ENCODE measurements around the gene FAM168B.
"Not testable (repeated sequence)": the region's sequence is repeated elsewhere in the genome, so short reads cannot be mapped to it uniquely, and the experiment has no call there.

The FAM168B gene

GRCh38 chr2:131079931-131080330, 13.3 kb downstream of the FAM168B start:
- DNase-seq; ATAC-seq (replicated peaks); H3K4me3 Mint-ChIP-seq; H3K27me3 Mint-ChIP-seq; H3K9me3 Mint-ChIP-seq; H3K27ac Mint-ChIP-seq: not testable (repeated sequence)
- Mint-ChIP-seq H3K4me1 (peaks cover 16 to 43% of the 10 kb centered on the region in 2 donors), H3K36me3 (peaks cover 48 to 60% of the 10 kb centered on the region in 2 donors)

- Mint-ChIP-seq H3K4me3 (no peak overlapping the region), H3K36me3 (peaks cover 53 to 68% of the 10 kb centered on the region in 2 donors), H3K9me3 (no peaks in the 10 kb centered on the region), H3K27me3 (no peaks in the 10 kb centered on the region), H3K4me1 (peaks cover 18 to 51% of the 10 kb centered on the region in 2 donors), H3K27ac (peak overlapping the region; percentile 33)
- DNase-seq: no peak
- ATAC-seq (replicated peaks): no peak
Measured at GRCh38 chr2:131077966-131078365, 15.3 kb downstream of the FAM168B start.

- DNase-seq (no peak), ATAC-seq (replicated peaks) (no peak)
- H3K4me1 Mint-ChIP-seq: peaks cover 18 to 51% of the 10 kb centered on the region in 2 donors
- no peak overlapping the region for H3K27ac Mint-ChIP-seq
- no peak overlapping the region for H3K4me3 Mint-ChIP-seq
- no peaks in the 10 kb centered on the region for H3K27me3 Mint-ChIP-seq
- no peaks in the 10 kb centered on the region for H3K9me3 Mint-ChIP-seq
- H3K36me3 Mint-ChIP-seq: peaks cover 53 to 68% of the 10 kb centered on the region in 2 donors
Measured at GRCh38 chr2:131077182-131077846, 15.9 kb downstream of the FAM168B start.

- H3K27me3 Mint-ChIP-seq: no peaks in the 10 kb centered on the region
- no peak for DNase-seq
- no peak overlapping the region for H3K27ac Mint-ChIP-seq
- no peak overlapping the region for H3K4me3 Mint-ChIP-seq
- no peak for ATAC-seq (replicated peaks)
- H3K4me1 Mint-ChIP-seq: peaks cover 16 to 47% of the 10 kb centered on the region in 2 donors
- H3K9me3 Mint-ChIP-seq: no peaks in the 10 kb centered on the region
- H3K36me3 Mint-ChIP-seq: peaks cover 52 to 68% of the 10 kb centered on the region in 2 donors
Measured at GRCh38 chr2:131076707-131077106, 16.6 kb downstream of the FAM168B start.

- not testable (repeated sequence) for H3K4me3 Mint-ChIP-seq; ATAC-seq (replicated peaks); DNase-seq; H3K27me3 Mint-ChIP-seq; H3K9me3 Mint-ChIP-seq
- Mint-ChIP-seq H3K4me1 (peaks cover 16 to 36% of the 10 kb centered on the region in 2 donors), H3K27ac (peak overlapping the region; percentile 20), H3K36me3 (peaks cover 46 to 65% of the 10 kb centered on the region in 2 donors)
Measured at GRCh38 chr2:131075578-131075977, 17.7 kb downstream of the FAM168B start.

- DNase-seq; H3K9me3 Mint-ChIP-seq; H3K4me3 Mint-ChIP-seq; ATAC-seq (replicated peaks); H3K27me3 Mint-ChIP-seq: not testable (repeated sequence)
- peaks cover 18 to 24% of the 10 kb centered on the region in 2 donors for H3K4me1 Mint-ChIP-seq
- H3K27ac Mint-ChIP-seq: peak overlapping the region; percentile 14
- peaks cover 48 to 64% of the 10 kb centered on the region in 2 donors for H3K36me3 Mint-ChIP-seq
Measured at GRCh38 chr2:131068172-131068571, 25.1 kb downstream of the FAM168B start.

- H3K36me3 Mint-ChIP-seq: peaks cover 49 to 66% of the 10 kb centered on the region in 2 donors
- no peak overlapping the region for H3K4me3 Mint-ChIP-seq
Measured at GRCh38 chr2:131067465-131068125, 25.7 kb downstream of the FAM168B start.

GRCh38 chr2:131064589-131065512, 28.4 kb downstream of the FAM168B start:
- Mint-ChIP-seq H3K9me3 (no peaks in the 10 kb centered on the region), H3K4me1 (peaks cover 20 to 34% of the 10 kb centered on the region in 2 donors), H3K4me3 (no peak overlapping the region), H3K36me3 (peaks cover 49 to 69% of the 10 kb centered on the region in 2 donors), H3K27me3 (no peaks in the 10 kb centered on the region), H3K27ac (no peak overlapping the region)
- ATAC-seq (replicated peaks): no peak
- DNase-seq: no peak

More at GRCh38 chr2:131067465-131068125, 25.7 kb downstream of the FAM168B start:
- ATAC-seq (replicated peaks) (no peak), DNase-seq (no peak)
- Mint-ChIP-seq H3K27me3 (no peaks in the 10 kb centered on the region), H3K4me1 (peaks cover 18 to 24% of the 10 kb centered on the region in 2 donors), H3K27ac (peak overlapping the region; percentile 6), H3K9me3 (no peaks in the 10 kb centered on the region)

GRCh38 chr2:131063501-131064283, 29.6 kb downstream of the FAM168B start:
- H3K4me1 Mint-ChIP-seq: peaks cover 23 to 40% of the 10 kb centered on the region in 2 donors
- DNase-seq (no peak), ATAC-seq (replicated peaks) (no peak)
- no peaks in the 10 kb centered on the region for H3K9me3 Mint-ChIP-seq
- H3K27me3 Mint-ChIP-seq: no peaks in the 10 kb centered on the region
- H3K36me3 Mint-ChIP-seq: peaks cover 45 to 66% of the 10 kb centered on the region in 2 donors
- no peak overlapping the region for H3K27ac Mint-ChIP-seq
- H3K4me3 Mint-ChIP-seq: no peak overlapping the region

GRCh38 chr2:131058920-131059319, 34.3 kb downstream of the FAM168B start:
- peaks cover 47 to 69% of the 10 kb centered on the region in 2 donors for H3K36me3 Mint-ChIP-seq
- no peak overlapping the region for H3K27ac Mint-ChIP-seq
- peaks cover 15 to 27% of the 10 kb centered on the region in 2 donors for H3K4me1 Mint-ChIP-seq
- no peaks in the 10 kb centered on the region for H3K27me3 Mint-ChIP-seq
- DNase-seq: no peak
- no peak overlapping the region for H3K4me3 Mint-ChIP-seq
- no peaks in the 10 kb centered on the region for H3K9me3 Mint-ChIP-seq
- ATAC-seq (replicated peaks): no peak

GRCh38 chr2:131058214-131058843, 34.9 kb downstream of the FAM168B start:
- no peak overlapping the region for H3K27ac Mint-ChIP-seq
- H3K36me3 Mint-ChIP-seq: peaks cover 45 to 70% of the 10 kb centered on the region in 2 donors

GRCh38 chr2:131056932-131057287, 36.4 kb downstream of the FAM168B start:
- peaks cover 11 to 24% of the 10 kb centered on the region in 2 donors for H3K4me1 Mint-ChIP-seq
- ATAC-seq (replicated peaks) (no peak), DNase-seq (no peak)
- no peaks in the 10 kb centered on the region for H3K9me3 Mint-ChIP-seq
- no peak overlapping the region for H3K4me3 Mint-ChIP-seq
- no peaks in the 10 kb centered on the region for H3K27me3 Mint-ChIP-seq
- peaks cover 51 to 75% of the 10 kb centered on the region in 2 donors for H3K36me3 Mint-ChIP-seq
- peak overlapping the region; percentile 47 for H3K27ac Mint-ChIP-seq

More at GRCh38 chr2:131058214-131058843, 34.9 kb downstream of the FAM168B start:
- no peak overlapping the region for H3K4me3 Mint-ChIP-seq
- H3K4me1 Mint-ChIP-seq: peaks cover 13 to 27% of the 10 kb centered on the region in 2 donors
- H3K27me3 Mint-ChIP-seq: no peaks in the 10 kb centered on the region
- ATAC-seq (replicated peaks): no peak
- H3K9me3 Mint-ChIP-seq: no peaks in the 10 kb centered on the region
- no peak for DNase-seq

- H3K9me3 Mint-ChIP-seq: no peaks in the 10 kb centered on the region
- no peaks in the 10 kb centered on the region for H3K27me3 Mint-ChIP-seq
- peaks cover 9 to 18% of the 10 kb centered on the region in 2 donors for H3K4me1 Mint-ChIP-seq
- DNase-seq (no peak), ATAC-seq (replicated peaks) (no peak)
- H3K27ac Mint-ChIP-seq: no peak overlapping the region
- H3K36me3 Mint-ChIP-seq: peaks cover 53 to 75% of the 10 kb centered on the region in 2 donors
- no peak overlapping the region for H3K4me3 Mint-ChIP-seq
Measured at GRCh38 chr2:131056204-131056931, 36.9 kb downstream of the FAM168B start.

Data from stimulated activated naive B cell treated with anti-CD40 and anti-IgM and Interleukin-4, amounts not matched to agents 10 μg/mL and 1 μg/mL and 100 μg/mL, for 72 hours (primary cell).